Hindlimb muscle (tissue), 1 donor: ENCODE data around the gene CEP152. TPM values are rescaled to one million over a fixed set of nuclear protein-coding genes. Genes with fewer than 3 reads are reported as not detected.

Experiments
- DNase-seq: peaks from one replicate; pipeline ENCODE4 v3.0.0-alpha.2; 2013
- polyA plus RNA-seq: library from polyadenylated mRNA; unstranded; fragments of 120-200 nt; gene quantifications from one replicate; pipeline ENCODE4 v1.2.1, GENCODE V29; 2013; ENCODE audit not compliant: insufficient read length

The CEP152 gene
- polyA plus RNA-seq, 1 donor: 3.2 TPM

DNA sequence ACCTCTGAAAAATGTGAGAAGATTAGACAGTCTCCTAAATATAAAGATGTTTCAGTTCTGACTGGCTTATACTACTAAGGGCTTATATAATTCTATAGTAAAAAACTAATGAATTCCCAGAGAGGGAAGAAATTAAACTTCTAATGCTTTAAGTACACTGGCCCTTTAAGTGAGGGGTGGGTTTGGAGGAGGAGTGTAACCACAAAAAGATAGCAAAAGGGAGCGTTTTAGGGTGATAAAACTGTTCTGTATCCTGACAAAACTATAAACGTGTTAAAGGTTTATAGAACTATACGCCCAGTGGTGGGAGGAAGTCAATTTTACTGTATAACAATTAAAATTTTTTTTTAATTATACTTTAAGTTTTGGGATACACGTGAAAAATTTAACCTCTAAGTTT is 45.8 kb downstream of the CEP152 start:
- no peak for DNase-seq

DNA sequence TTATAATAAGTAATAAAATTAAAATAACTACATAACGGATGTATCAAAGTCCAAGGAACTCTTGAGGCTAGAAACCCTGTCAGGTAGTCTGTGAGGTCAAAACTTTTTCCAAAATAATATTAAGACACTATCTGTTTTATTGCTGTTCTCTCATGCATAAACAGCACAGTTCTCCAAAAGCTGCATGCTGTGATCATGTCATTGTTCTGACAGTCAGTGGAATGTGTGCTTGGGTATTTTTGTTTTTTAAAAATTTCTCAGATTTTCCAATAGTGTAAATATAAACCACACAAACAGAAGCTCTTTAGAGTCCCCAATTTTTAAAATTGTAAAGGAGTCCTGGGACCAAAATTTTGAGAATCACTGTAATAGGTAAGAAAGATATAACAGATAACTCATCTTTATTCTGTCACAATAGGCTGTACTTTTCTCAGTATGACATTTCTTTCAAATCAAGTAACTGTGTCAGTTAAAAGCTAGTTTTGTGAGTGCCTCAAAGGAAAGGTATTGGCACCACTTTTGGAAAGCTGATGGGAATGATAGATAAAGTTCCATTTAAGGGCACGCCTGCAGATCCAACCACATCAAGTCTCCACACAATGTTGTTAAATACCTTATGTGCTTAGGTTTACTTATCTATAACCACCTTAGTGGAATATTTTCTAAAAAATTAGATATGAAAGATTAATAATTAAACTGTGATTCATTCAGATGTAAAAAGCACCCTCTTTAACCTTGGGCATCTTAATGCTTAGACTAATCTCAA is 49.3 kb downstream of the CEP152 start:
- no peak for DNase-seq

DNA sequence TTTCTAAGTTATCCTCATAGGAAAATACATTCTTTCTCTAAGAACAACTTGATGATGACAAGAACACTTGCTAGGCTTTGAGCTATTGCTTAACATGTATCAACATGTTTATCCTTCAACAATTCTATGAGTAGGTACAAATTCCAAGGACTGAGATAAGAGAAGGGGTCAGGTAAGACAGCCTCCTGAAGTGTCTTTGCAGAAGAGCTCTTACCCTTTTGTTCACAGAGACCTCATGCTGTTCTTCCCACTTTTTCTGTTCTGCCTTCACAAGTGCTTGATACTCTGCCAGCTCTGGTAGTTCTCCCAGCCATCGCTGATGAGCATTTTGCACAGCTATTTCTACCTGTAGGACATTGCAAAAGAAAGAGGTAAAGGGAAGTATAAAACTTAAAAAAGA is 50.9 kb downstream of the CEP152 start:
- no peak for DNase-seq

DNA sequence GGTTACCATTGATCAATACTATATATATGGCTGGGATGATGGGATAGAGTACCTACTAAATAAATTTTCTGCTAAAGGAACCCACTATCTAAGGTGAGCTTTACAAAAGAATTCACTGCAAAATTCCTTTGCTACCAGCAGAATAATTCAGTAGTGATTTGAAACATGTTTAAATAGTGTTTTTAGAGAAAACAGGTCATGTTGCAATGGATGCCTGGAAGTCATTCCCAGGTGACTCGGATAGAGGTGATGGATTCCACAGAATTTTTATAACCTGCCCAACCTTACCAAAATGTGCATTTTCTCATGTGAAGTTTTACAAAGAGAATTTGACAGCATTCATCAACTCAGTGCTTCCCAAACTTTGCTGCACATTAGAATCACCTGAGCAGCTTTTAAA is 53.2 kb downstream of the CEP152 start:
- no peak for DNase-seq

DNA sequence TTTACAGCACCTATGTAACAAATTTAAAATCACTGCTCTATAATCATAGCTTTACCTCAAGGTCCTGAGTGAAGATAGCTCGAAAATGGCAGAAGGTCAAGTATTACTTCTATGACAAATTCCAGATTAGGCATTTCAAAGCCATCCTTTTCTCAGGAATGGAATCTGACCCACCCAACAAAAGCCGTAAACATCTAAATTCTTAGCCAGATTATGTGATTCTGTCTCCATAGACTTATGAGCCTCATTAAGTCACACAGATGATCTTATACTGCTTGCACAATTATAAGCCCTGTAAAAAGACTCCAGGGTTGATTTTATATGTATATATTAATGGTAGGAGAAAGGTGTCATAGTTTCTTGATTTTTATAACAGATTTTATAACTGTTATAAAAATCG is 56.9 kb downstream of the CEP152 start:
- DNase-seq: no peak

DNA sequence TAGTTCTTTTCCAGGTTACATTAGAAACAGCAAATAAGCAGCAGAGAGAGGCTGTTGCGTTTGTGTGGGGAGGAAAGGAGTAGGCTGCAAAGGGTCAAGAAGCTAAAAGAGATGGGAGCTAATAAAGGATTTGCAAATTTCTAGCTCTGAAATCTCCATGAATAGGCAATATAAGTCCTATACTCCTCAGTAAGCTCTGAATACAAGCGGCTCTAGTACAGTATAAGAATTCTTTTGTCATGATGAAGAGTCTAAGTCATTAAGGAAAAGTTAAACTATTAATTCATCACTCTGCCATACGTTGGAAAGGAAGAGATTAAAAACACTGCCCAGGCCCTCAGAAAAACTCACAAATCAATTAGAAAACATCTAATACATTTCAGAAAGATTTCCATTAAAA is 59.3 kb downstream of the CEP152 start:
- no peak for DNase-seq

DNA sequence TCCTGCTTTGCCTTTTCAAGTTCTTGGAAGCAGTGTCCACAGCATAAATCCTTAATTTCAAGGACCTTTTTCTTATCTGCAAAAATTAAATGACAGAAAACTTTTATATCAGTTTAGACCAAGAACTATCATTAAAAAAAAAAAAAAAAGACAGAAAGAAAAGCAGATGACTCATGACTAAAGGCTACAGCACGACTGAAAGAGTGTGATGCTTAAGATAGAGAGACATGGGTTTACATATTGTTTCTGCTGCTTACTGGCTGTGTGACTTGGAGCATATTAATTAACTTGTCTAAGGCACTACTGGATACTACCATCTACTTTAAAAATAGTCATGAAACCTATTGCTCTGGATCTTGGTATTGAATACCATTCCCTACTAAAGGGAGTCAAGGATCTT is 62.3 kb downstream of the CEP152 start:
- no peak for DNase-seq

DNA sequence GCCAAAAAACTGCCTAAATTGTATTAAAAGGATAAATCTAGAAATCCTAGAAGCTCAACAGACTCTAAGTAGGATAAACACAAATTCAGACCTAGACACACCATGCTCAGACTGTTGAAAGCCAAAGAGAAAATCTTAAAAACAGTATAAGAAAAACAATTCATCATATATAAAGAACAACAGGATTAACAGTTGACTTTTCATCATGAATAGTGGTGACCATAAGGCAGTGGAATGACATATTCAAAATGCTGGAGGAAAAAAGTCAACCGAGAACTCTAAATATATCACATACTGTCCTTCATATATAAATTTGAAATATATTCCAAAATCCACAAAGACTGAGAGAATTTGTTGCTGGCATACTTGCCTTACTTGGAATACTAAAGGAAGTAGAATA is 77.3 kb downstream of the CEP152 start:
- no peak for DNase-seq

DNA sequence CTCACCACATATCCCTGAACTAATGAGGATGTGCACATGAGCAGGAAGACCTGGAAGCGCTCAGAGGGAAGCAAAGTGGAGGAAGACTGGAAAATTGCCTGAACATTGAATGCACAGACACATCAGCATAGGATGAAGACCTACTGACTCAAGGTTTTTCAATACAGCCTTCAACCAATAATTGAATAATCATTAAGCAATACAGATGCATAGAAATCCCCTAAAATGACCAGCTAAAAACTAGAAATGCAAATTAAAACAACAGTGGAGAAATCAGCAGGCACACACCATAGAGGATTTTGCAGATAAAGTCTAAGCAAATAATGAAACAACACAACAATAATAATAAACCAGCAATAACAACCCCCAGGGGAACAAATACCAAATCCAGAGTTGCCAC is 80.4 kb downstream of the CEP152 start:
- no peak for DNase-seq

DNA sequence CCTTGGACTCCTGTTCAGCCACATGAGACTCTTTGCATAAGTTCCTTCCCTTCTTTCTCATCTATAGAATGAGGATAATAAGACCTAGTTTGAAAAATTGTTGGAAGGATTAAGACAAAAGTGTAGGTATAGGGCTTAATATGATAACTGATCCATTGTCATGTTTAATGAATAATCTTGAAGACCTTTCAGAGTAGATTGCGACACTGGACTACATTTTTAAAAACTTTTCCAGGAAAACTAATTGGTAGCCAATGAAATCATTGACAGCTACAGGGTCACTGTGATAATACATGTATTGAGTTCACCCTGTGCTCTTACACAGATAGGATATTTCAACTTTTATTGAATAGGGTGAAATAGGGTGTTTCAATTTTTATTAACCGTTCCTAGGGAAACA is 86.9 kb downstream of the CEP152 start:
- DNase-seq: no peak

DNA sequence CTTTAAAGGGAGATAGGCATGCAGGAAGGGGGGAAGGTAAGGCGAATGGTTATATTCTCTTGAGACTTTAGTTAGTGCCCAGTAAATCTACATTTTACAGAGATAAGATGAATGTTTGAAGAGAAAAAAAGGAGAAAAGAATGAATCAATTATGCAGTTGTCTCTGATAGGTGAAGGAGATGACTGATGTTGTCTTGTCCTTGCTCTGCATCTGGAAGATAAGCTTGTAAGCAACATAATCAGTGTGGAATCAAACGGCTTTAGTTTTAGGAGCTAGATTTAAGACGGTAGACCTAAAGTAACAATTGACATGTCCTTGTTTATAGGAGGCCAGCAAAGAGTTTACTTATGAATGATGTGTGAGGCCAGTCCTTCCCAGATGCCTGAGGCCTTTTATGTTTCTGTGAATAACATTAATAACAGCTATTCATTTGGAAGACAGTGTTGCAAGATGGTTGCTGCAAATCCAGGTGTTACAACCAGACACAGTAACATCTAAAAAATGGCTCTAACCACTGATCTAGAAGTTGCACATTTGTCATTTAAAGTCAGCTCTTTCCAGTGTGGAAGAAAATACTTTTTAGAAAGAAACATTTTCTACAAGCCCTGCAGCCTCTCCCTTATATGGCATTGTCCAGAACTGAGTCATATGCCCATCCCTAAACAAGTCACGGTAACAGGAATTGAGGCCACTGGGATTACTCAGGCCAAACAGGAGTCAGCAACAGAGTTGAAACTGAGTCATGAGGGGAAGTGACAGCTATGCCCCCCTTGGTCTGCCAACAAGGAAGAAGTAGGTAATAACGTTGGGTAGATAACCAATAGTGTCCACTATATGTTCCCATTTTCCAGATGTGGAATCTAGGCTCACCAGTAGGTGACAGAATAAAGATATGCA is 87.9 kb downstream of the CEP152 start:
- DNase-seq: no peak

DNA sequence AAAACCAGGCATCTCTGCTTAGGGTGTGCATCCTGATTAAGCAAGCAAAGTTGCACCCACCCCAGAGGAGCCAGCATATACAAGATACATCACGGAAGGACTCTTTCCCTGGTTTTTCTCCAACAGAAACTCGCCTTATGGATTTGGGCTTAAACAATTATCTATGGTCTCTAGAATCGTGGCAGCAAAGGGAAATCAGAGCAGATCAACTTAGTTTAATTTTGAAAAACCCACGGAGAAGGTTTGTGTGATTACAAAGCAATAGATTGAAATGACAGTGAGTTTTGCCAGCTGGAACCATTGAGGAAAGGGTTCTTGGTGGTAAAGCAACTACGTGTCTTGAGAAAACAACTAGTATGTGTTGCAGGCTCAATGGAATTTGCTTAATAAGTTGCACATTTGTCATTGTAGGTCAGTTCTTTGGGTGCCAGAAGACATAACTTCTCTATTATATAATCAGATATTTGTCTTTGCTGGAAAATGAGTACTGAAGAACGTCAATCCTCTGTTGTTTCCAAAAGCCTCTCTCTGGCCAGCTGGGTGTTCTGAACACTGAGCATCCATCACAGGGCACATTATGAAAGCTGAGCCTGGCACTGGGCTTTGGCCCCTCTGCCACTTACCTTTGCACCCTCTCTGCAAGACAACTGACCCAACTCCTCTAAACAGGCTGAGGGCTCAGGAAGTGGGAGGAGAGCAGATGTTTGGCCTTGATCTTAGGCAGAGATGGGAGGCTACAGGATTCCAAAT is 89.6 kb downstream of the CEP152 start:
- no peak for DNase-seq

DNA sequence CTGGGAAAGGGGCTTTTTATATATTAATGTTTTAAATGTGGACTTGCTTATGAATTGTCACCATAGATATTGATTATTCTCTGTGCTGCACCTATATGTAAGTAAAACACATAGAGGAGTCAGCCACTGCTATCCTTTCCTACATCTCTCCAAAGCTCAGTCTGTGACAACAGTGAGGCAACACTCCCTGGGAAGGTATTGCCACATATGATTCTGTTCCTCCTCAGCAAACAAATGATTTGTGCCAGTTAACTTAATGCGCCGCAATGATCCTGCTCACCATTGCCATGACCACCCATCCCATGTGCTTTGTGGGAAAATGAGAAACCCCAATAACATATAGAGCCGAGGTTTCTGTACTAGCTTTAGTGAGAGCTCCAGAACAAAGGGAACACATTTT is 90.2 kb downstream of the CEP152 start:
- no peak for DNase-seq

DNA sequence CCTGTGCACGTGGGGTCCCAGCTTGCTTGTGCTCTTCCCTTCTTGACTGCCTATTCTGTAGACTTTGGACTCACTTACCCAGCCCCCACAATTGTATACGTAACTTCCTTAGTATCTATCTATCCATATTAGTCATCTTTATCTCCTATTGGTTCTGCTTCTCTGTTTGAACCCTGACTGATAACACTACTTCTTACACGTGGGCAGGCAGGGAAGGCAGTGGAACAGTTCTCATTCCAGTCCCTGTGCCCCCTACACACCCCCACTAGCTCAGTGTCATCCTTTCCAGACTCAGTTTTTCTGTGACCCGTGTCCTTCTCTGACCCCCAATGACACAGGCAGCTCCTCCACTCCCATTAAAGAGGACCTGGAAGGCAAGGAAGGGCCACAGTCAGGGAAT is 91.2 kb downstream of the CEP152 start:
- DNase-seq: no peak

DNA sequence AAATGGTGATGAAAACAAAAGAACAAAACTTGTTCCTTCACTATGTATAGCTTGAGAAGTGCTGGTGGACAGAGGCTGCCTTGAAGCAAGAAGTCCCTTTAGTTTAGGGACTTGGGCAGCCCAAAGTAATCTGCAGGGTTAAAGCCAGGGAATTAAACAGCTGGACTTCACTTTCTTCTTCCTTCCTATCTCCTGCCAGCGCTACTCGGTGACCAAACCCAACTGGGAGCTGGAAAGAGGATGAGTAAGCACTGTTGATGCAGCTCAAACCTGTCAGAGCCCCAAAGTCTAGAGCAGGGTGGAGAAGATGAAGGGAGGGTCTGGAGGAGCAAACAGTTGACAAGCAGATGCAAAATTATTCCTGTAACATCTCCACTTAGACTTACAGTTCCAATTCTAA is 92.2 kb downstream of the CEP152 start:
- DNase-seq: no peak

DNA sequence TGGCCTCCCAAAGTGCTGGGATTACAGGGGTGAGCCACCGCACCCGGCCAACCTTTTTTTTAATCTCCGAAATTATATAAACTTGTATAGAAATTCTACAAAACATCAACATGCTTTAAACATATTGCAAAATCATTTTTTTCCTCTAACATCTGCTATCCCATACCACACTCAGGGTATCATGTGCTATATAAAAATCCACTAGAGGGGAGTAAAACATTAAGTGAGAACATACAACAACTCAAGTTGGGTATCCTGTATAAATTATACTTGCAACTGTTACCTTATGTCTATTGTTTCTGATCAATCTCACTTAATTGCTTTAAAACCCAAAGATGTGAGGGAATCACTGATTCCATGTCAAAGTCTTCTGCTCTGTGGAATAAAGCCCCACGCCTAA is 93.4 kb downstream of the CEP152 start:
- no peak for DNase-seq

DNA sequence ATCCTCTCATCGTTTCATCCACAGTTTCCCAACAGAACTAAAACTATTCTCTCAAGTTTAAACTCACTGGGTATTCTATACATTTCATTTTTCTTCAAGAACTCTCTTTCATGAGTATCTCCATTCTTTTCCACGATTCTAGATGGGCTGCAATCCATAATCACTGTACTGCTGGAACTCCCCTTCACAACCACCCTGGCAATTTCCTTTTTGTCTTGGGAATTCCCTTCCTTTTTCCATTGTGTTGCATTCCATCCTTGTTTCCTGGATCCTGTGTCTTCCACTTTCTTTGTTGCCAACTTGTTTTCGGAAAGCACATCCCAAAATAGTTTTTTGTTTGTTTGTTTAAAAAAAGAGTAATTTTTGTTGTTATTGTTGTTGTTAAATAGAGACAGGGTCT is 98.3 kb downstream of the CEP152 start:
- no peak for DNase-seq

DNA sequence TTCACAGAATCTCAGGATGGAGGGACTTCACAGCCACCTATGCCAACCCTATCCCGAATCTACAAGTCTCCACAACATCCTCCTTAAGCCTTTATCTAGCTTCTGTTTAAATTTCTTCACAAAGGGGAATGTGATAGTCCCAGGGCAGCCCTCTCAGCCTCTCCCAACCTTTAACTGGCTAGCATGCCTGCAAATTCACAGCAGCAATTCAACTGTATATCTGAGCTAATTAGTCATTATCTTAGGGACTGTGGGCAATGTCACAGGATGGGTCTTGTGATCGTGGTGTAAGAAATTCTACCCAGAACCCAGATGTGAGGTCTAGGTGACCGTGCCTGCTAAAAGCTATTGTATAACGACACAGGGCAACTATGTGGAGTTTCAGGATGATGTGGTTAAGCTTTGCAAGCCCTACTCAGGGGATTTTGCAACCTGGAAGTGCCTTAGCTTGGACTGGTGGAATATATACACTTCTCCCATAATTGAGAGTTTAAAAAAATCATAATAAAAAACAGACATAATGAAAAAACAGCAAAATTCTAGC is 99.8 kb downstream of the CEP152 start:
- DNase-seq: no peak

DNA sequence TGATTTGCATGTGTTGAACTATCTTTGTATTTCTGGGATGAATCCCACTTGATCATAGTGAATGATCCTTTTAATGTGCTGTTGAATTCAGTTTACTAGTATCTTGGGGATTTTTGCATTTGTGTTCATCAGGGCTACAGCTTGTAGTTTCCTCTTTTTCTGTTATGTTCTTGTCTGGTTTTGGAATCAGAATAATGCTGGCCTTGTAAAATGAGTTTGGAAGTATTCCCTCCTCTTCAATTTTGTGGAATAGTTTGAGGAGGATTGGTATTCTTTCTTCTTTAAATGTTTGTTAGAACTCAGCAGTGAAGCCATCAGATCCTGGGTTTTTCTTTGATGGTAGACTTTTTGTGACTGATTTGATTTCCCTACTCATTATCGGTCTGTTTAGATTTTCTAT is 102.2 kb downstream of the CEP152 start:
- no peak for DNase-seq

DNA sequence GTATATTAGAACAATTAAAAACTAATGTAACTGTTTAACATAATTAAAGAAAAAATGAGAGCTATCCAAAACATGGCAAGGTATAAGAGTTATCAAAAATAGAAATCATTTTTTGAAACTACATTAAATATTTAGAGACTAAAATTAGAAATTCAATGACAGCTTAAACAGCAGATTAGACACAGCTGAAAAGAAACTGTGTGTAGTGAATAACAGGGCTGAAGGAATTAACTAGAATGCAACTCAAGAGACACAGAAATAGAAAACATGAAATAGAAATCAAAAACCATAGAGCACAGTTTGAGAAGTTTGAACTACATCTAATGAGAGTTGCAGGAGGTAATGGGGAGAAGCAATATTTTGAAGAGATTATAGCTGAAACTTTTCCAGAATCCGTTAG is 105.5 kb downstream of the CEP152 start:
- DNase-seq: no peak

DNA sequence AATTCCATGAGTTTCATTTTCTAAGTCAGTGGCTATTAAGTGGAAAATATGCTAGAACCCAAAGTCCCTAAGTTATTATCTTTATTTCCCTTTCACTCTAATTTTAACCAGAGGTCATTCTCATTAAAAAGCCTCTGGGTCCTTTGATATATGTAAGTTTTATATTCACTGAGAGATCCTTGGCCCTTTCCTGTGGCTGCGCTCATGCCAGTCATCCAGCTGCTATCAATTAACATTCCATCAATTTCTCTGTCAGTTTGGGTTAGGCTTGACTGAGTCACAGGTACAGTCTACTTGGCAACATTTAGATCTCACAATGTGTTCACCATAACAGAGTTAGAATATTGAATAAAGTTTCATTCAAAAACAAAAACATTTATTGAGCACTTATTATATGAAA is 107.3 kb downstream of the CEP152 start:
- no peak for DNase-seq

DNA sequence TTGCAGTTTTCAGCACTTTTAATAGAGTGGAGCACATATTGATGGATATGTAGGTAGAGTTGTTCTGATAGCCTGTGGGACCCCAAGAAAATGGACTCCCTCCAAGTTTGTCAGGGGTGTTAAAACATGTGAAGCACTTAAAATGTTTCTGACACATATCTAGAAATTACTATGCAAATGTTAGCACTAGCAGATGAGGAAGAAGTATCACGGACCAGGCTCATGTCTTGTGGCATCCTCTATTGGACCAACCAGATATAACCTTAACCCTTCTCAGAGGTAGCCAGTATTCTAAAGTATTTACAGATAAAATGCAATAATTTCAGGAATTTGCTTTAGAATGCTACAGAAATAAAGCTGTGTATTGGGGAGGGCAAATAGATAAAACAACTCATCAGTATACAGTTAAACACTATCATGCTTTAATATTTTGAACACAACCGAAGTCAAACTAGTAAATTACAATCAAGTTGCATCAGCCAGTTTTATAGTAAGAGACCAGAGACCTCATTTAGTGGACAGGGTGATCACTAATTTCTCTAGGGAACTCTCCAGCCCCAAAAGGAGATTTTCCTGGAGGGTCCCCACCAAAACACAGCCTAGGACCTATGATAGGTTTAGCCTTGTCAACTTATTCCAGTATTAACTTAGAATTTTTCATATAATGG is 108.2 kb downstream of the CEP152 start:
- no peak for DNase-seq
